Left ventricle myocardium inferior (tissue), 1 donor: ENCODE data around the gene SLC6A17. TPM values are rescaled to one million over a fixed set of nuclear protein-coding genes. Genes with fewer than 3 reads are reported as not detected.

Experiments used
- DNase-seq: peaks from one replicate; pipeline ENCODE4 v3.0.0-alpha.2; 2020
- H3K27ac ChIP-seq: fragments of 200-600 bp; replicated peaks from 2 replicates; pipeline ENCODE4 v1.8.0; 2021
- H3K27me3 ChIP-seq: fragments of 200-600 bp; 2 replicates; pipeline ENCODE4 v1.8.0; 2021; ENCODE audit warnings: low read depth
- H3K36me3 ChIP-seq: fragments of 200-600 bp; 2 replicates; pipeline ENCODE4 v1.8.0; 2021
- H3K4me1 ChIP-seq: fragments of 200-600 bp; 2 replicates; pipeline ENCODE4 v1.8.0; 2021
- H3K4me3 ChIP-seq: fragments of 200-600 bp; 2 replicates; pipeline ENCODE4 v1.8.0; 2021; ENCODE audit warnings: mild to moderate bottlenecking, moderate library complexity
- H3K9me3 ChIP-seq: fragments of 200-600 bp; replicated peaks from 2 replicates; pipeline ENCODE4 v1.8.0; 2021
- CTCF ChIP-seq: fragments of 200-600 bp; IDR thresholded peaks from 2 replicates; pipeline ENCODE4 v1.8.0; 2021; ENCODE audit warnings: antibody characterized with exemption, mild to moderate bottlenecking, borderline replicate concordance
- intact Hi-C: fragments of 100-400 bp; cut with micrococcal nuclease; formaldehyde crosslinking; loops from one replicate; pipeline ENCODE4 v1.11.0; 2022
- total RNA-seq: library from RNA; stranded (reverse); fragmentation: NEBNext Ultra II Directional; extraction: Animal tissue kit (Norgen Biotek cat#: 25700); gene quantifications from one replicate; pipeline ENCODE4 v1.2.1, GENCODE V29; 2021
- donor health status: DM: no; HTN: yes; CAD: no; lungs with severe emphysema.

SLC6A17 gene
- total RNA-seq, 1 donor from 2014 or later = not detected

GRCh38 chr1:110223127-110223526, 72.8 kb downstream of the SLC6A17 start:
- Histone ChIP-seq H3K9me3 (no peaks in the 10 kb centered on the region), H3K27me3 (no peaks in the 10 kb centered on the region), H3K27ac (no peak overlapping the region), H3K36me3 (peaks cover 10% of the 10 kb centered on the region), H3K4me1 (no peaks in the 10 kb centered on the region), H3K4me3 (no peak overlapping the region)
- DNase-seq = no peak
- TF ChIP-seq CTCF = no peak
- intact Hi-C loops = no loop called here

GRCh38 chr1:110223581-110223980, 73.3 kb downstream of the SLC6A17 start:
- Histone ChIP-seq H3K9me3 (no peaks in the 10 kb centered on the region), H3K27ac (no peak overlapping the region), H3K36me3 (peaks cover 10% of the 10 kb centered on the region), H3K27me3 (no peaks in the 10 kb centered on the region), H3K4me3 (no peak overlapping the region), H3K4me1 (no peaks in the 10 kb centered on the region)
- no peak for DNase-seq
- no peak for TF ChIP-seq CTCF
- intact Hi-C loops = no loop called here

- H3K9me3 ChIP-seq = no peaks in the 10 kb centered on the region
- H3K36me3 ChIP-seq = peaks cover 12% of the 10 kb centered on the region
- TF ChIP-seq CTCF = no peak
- no peak overlapping the region for H3K27ac ChIP-seq
- no peaks in the 10 kb centered on the region for H3K27me3 ChIP-seq
- no peak overlapping the region for H3K4me3 ChIP-seq
- H3K4me1 ChIP-seq = no peaks in the 10 kb centered on the region
- DNase-seq = no peak
- intact Hi-C loops = no loop called here
Measured at GRCh38 chr1:110224240-110224995, 74.1 kb downstream of the SLC6A17 start.

- DNase-seq = no peak
- H3K4me1 ChIP-seq = no peaks in the 10 kb centered on the region
- no peak for TF ChIP-seq CTCF
- intact Hi-C loops = no loop called here
- H3K27ac ChIP-seq = no peak overlapping the region
- no peaks in the 10 kb centered on the region for H3K9me3 ChIP-seq
- no peaks in the 10 kb centered on the region for H3K27me3 ChIP-seq
- H3K36me3 ChIP-seq = peaks cover 16% of the 10 kb centered on the region
- no peak overlapping the region for H3K4me3 ChIP-seq
Measured at GRCh38 chr1:110225212-110225611, 74.9 kb downstream of the SLC6A17 start.

DNA sequence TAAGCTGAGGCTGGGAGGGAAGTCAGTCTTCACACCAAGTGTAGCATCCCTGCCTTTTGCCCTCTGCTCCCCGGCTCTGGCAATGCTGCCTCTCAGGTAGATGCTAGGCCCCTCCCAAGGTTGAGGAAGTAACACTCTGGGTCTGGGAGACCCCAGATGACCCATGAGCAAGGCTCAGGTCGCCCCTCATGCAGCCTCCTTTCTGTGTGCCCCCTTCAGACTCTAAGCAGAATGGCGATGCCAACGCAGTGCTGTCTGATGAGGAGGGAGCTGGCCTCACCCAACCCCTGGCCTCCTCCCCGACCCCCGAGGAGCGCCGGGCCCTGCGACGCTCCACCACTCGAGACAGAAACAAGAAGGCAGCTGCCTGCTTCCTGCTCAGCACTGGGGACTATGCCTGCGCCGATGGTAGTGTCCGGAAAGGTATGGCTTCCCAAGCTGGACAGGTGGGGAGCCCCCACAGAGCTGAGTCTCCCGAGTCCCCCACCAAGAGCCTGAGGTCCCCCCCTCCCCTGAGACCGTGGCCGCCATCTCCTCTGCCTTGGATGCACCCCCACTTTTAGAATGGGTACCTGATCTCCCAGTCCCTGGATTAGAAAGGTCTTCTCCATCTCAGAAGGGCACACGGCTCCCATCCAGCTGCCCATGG, 75.6 kb downstream of the SLC6A17 start:
- no peak for DNase-seq
- intact Hi-C loops = no loop called here
- no peaks in the 10 kb centered on the region for H3K4me1 ChIP-seq

More for the DNA sequence above, 75.6 kb downstream of the SLC6A17 start:
- no peaks in the 10 kb centered on the region for H3K27me3 ChIP-seq
- H3K36me3 ChIP-seq = peaks cover 16% of the 10 kb centered on the region
- no peaks in the 10 kb centered on the region for H3K9me3 ChIP-seq
- H3K4me3 ChIP-seq = no peak overlapping the region
- no peak for TF ChIP-seq CTCF
- no peak overlapping the region for H3K27ac ChIP-seq
